Smooth muscle cell (in vitro differentiated cells): ENCODE results near the gene ANAPC7. TPM values are rescaled to one million over a fixed set of nuclear protein-coding genes. Genes with fewer than 3 reads are reported as not detected.

Source experiments
- DNase-seq: peaks from one replicate; lab custom pipeline; 2025; ENCODE audit not compliant: unreplicated experiment; lab: John Stamatoyannopoulos, UW
- H2AFZ ChIP-seq: fragments of 200-600 bp; sonication (generic); 2 replicates; pipeline ENCODE4 v1.6.0; 2016; ENCODE audit warnings: antibody characterized with exemption, low read depth, mild to moderate bottlenecking
- H3F3A ChIP-seq: fragments of 200-600 bp; sonication (generic); 2 replicates; pipeline ENCODE4 v1.6.0; 2017; ENCODE audit warnings: antibody characterized with exemption, low read depth
- H3K27ac ChIP-seq: fragments of 200-600 bp; sonication (generic); 2 replicates; pipeline ENCODE4 v1.5.1; 2016; ENCODE audit warnings: low read depth, mild to moderate bottlenecking
- H3K27me3 ChIP-seq: fragments of 200-600 bp; sonication (generic); 2 replicates; pipeline ENCODE4 v1.6.1; 2016; ENCODE audit warnings: low read depth, mild to moderate bottlenecking
- H3K36me3 ChIP-seq: fragments of 200-600 bp; sonication (generic); 2 replicates; pipeline ENCODE4 v1.5.1; 2016; ENCODE audit warnings: low read depth
- H3K4me1 ChIP-seq: fragments of 200-600 bp; sonication (generic); 2 replicates; pipeline ENCODE4 v1.5.1; 2016; ENCODE audit warnings: low read depth
- H3K4me2 ChIP-seq: fragments of 200-600 bp; sonication (generic); 2 replicates; pipeline ENCODE4 v1.6.0; 2016; ENCODE audit warnings: mild to moderate bottlenecking
- H3K4me3 ChIP-seq: fragments of 200-600 bp; sonication (generic); 2 replicates; pipeline ENCODE4 v1.5.1; 2016; ENCODE audit warnings: mild to moderate bottlenecking
- H3K79me2 ChIP-seq: fragments of 200-600 bp; sonication (generic); 2 replicates; pipeline ENCODE4 v1.6.0; 2016; ENCODE audit warnings: low read depth, mild to moderate bottlenecking
- H3K9ac ChIP-seq: fragments of 200-600 bp; sonication (generic); 2 replicates; pipeline ENCODE4 v1.6.0; 2016; ENCODE audit warnings: low read depth
- H3K9me3 ChIP-seq: fragments of 200-600 bp; sonication (generic); replicated peaks from 2 replicates; pipeline ENCODE4 v1.5.1; 2016; ENCODE audit warnings: low read depth
- H4K20me1 ChIP-seq: fragments of 200-600 bp; sonication (generic); 2 replicates; pipeline ENCODE4 v1.6.0; 2016; ENCODE audit warnings: low read depth
- WGBS: methylation state at CpG from one replicate; pipeline ENCODE4 v1.1.7; 2016; ENCODE audit warnings: low lambda C conversion rate; 5-methylcytosine and 5-hydroxymethylcytosine counted together
- polyA plus RNA-seq: library from polyadenylated mRNA; unstranded; fragments of >200 nt; fragmentation: Nextera tagmentation; extraction: Ambion mirVana; gene quantifications from 2 replicates; pipeline ENCODE4 v1.2.1, GENCODE V29; 2016
- total RNA-seq: library from RNA; depleted of rRNA; stranded (reverse); fragments of >200 nt; gene quantifications from 2 replicates; pipeline ENCODE4 v1.2.3, GENCODE V29; 2014
- TF ChIP-seq, protein P1 (sequence below): fragments of 200-600 bp; sonication (generic); IDR thresholded peaks from 2 replicates; pipeline ENCODE4 v1.5.1; 2017; ENCODE audit warnings: borderline replicate concordance, mild to moderate bottlenecking, antibody characterized with exemption; ENCODE audit not compliant: insufficient read depth, poor library complexity, severe bottlenecking

Gene ANAPC7
- total and polyA plus RNA-seq, 2 experiments from 2014 or later: 22.1 to 36.8 TPM

DNA sequence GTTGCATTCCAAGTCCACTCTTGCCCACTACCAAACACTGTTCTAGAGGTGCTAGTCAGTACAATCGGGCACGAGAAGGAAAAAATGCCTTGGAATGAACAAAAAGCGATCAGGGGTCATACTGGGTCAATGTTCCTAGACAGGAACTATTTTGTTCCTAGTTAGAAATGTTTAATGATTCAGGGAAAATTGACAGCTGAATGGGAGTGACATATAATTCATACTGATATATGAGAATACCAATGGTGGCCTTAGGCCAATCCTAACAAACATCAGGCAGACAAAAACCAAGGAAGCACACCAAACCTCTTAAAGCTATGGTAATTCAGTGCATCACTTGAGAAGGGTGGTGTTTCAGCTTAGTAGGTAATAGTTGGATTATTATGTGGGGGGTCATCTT, 51.1 kb downstream of the ANAPC7 start:
- H3K27ac ChIP-seq: no peak overlapping the region
- no peak overlapping the region for H2AFZ ChIP-seq
- H3K9ac ChIP-seq: no peak overlapping the region
- no peaks in the 10 kb centered on the region for H3K27me3 ChIP-seq
- no peak overlapping the region for H3K4me3 ChIP-seq
- peaks cover 2% of the 10 kb centered on the region for H4K20me1 ChIP-seq
- H3K9me3 ChIP-seq: no peaks in the 10 kb centered on the region
- WGBS: 98% methylated on average over 3 of the region's 3 CpGs
- peaks cover 7% of the 10 kb centered on the region for H3F3A ChIP-seq
- no peak for DNase-seq
- no peaks in the 10 kb centered on the region for H3K4me1 ChIP-seq
- TF ChIP-seq, protein P1, sequence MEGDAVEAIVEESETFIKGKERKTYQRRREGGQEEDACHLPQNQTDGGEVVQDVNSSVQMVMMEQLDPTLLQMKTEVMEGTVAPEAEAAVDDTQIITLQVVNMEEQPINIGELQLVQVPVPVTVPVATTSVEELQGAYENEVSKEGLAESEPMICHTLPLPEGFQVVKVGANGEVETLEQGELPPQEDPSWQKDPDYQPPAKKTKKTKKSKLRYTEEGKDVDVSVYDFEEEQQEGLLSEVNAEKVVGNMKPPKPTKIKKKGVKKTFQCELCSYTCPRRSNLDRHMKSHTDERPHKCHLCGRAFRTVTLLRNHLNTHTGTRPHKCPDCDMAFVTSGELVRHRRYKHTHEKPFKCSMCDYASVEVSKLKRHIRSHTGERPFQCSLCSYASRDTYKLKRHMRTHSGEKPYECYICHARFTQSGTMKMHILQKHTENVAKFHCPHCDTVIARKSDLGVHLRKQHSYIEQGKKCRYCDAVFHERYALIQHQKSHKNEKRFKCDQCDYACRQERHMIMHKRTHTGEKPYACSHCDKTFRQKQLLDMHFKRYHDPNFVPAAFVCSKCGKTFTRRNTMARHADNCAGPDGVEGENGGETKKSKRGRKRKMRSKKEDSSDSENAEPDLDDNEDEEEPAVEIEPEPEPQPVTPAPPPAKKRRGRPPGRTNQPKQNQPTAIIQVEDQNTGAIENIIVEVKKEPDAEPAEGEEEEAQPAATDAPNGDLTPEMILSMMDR: no peak
- H3K79me2 ChIP-seq: no peaks in the 10 kb centered on the region
- H3K36me3 ChIP-seq: peaks cover 7% of the 10 kb centered on the region
- H3K4me2 ChIP-seq: no peak overlapping the region

GRCh38 chr12:110351119-110351518, 52.4 kb downstream of the ANAPC7 start:
- DNase-seq: no peak
- H2AFZ ChIP-seq: no peak overlapping the region
- H3K4me2 ChIP-seq: no peak overlapping the region
- H3K36me3 ChIP-seq: peaks cover 12% of the 10 kb centered on the region
- 96% methylated on average over 8 of the region's 8 CpGs for WGBS
- H3K4me1 ChIP-seq: no peaks in the 10 kb centered on the region
- H3K79me2 ChIP-seq: no peaks in the 10 kb centered on the region
- TF ChIP-seq, protein P1: no peak
- no peak overlapping the region for H3K27ac ChIP-seq
- H3K9me3 ChIP-seq: no peaks in the 10 kb centered on the region
- H3K9ac ChIP-seq: no peak overlapping the region
- H3K4me3 ChIP-seq: no peak overlapping the region
- H3K27me3 ChIP-seq: no peaks in the 10 kb centered on the region
- peaks cover 5% of the 10 kb centered on the region for H4K20me1 ChIP-seq
- H3F3A ChIP-seq: peaks cover 13% of the 10 kb centered on the region

DNA sequence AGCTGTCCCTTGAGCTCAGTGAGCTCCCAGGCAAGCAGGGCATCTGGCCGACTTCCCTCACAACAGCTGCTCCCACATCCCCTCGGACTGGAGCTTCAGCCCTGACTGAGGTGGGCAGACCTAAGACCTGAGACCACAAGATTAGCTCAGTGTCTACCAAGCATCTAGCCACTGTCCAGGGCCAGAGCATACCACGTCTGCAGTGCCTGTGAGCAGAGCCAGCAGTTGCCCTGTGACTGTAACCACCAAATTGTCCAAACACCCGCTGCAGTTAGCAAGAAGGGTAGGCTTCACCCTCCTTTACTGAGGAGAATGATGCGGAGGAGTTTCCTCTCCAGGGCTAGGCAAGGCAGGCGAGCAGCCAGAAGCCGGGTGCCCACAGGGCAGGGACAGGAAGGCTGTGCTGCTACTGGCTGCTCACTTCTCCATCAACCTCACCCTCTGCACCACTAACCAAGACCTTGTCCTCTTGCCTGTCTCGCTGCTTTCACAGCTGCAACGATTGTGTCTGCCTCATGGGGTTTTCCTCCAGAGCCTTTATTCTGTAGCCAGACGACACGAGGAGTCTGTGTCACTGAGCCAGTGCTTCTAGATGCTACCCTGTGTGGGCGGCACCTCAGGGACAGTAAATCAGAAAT, 53.9 kb downstream of the ANAPC7 start:
- no peak for DNase-seq
- no peaks in the 10 kb centered on the region for H3K27me3 ChIP-seq
- TF ChIP-seq, protein P1: no peak
- H4K20me1 ChIP-seq: peaks cover 5% of the 10 kb centered on the region
- no peak overlapping the region for H3K27ac ChIP-seq
- WGBS: 82% methylated on average over 12 of the region's 12 CpGs
- H3K4me3 ChIP-seq: no peak overlapping the region
- H3F3A ChIP-seq: peaks cover 13% of the 10 kb centered on the region
- peaks cover 12% of the 10 kb centered on the region for H3K36me3 ChIP-seq
- H3K79me2 ChIP-seq: no peaks in the 10 kb centered on the region
- H3K9me3 ChIP-seq: no peaks in the 10 kb centered on the region
- H2AFZ ChIP-seq: no peak overlapping the region
- H3K9ac ChIP-seq: no peak overlapping the region
- no peak overlapping the region for H3K4me2 ChIP-seq
- no peaks in the 10 kb centered on the region for H3K4me1 ChIP-seq

- Histone ChIP-seq H3K4me1 (no peaks in the 10 kb centered on the region), H2AFZ (no peak overlapping the region), H4K20me1 (peaks cover 10% of the 10 kb centered on the region), H3K4me3 (no peak overlapping the region), H3K36me3 (peaks cover 16% of the 10 kb centered on the region), H3K27me3 (no peaks in the 10 kb centered on the region), H3K27ac (no peak overlapping the region), H3K79me2 (no peaks in the 10 kb centered on the region), H3K9me3 (no peaks in the 10 kb centered on the region), H3F3A (peaks cover 13% of the 10 kb centered on the region), H3K4me2 (no peak overlapping the region), H3K9ac (no peak overlapping the region)
- no peak for DNase-seq
- TF ChIP-seq, protein P1: no peak
- WGBS: 97% methylated on average over 4 of the region's 4 CpGs
Observed at GRCh38 chr12:110349096-110349495, 54.4 kb downstream of the ANAPC7 start.
